ENCODE measurements around the gene MAPK6.

Gene MAPK6

GRCh38 chr15:52112203-52112750, 93.3 kb downstream of the MAPK6 start:
- peaks cover 0 to 64% (median 36%) of the 10 kb centered on the region in 5 donors for H3K4me1 ChIP-seq (ENCODE audit: control insufficient read depth in 5 of 5, insufficient read depth in 5 of 5, low read length in 5 of 5)
- H3K4me3 ChIP-seq (ENCODE audit: low read depth in 1 of 5, low read length in 5 of 5), result peak overlapping the region in 4 of 5 donors; percentile 45 to 56 (median 50)
- H3K9ac ChIP-seq (ENCODE audit: low read length in 5 of 5), result no peak overlapping the region
- H3K9me3 ChIP-seq (ENCODE audit: control insufficient read depth in 5 of 5, low read length in 5 of 5), result no peaks in the 10 kb centered on the region
- peaks cover 0 to 16% (median 5%) of the 10 kb centered on the region in 5 donors for H3K27me3 ChIP-seq (ENCODE audit: control insufficient read depth in 5 of 5, insufficient read depth in 4 of 5, low read length in 5 of 5)
- no peak overlapping the region for H3K27ac ChIP-seq (ENCODE audit: low read depth, low read length)
- H3K36me3 ChIP-seq (ENCODE audit: control insufficient read depth in 5 of 5, insufficient read depth in 5 of 5, low read length in 5 of 5), result no peaks in the 10 kb centered on the region

GRCh38 chr15:52113235-52113634, 94.2 kb downstream of the MAPK6 start:
- Histone ChIP-seq H3K36me3 (ENCODE audit: control insufficient read depth in 5 of 5, insufficient read depth in 5 of 5, low read length in 5 of 5) (no peaks in the 10 kb centered on the region), H3K27me3 (ENCODE audit: control insufficient read depth in 5 of 5, insufficient read depth in 4 of 5, low read length in 5 of 5) (peaks cover 0 to 16% (median 5%) of the 10 kb centered on the region in 5 donors), H3K27ac (ENCODE audit: low read depth, low read length) (peak overlapping the region; percentile 63), H3K4me3 (ENCODE audit: low read depth in 1 of 5, low read length in 5 of 5) (no peak overlapping the region), H3K9ac (ENCODE audit: low read length in 5 of 5) (no peak overlapping the region), H3K9me3 (ENCODE audit: control insufficient read depth in 5 of 5, low read length in 5 of 5) (no peaks in the 10 kb centered on the region), H3K4me1 (ENCODE audit: control insufficient read depth in 5 of 5, insufficient read depth in 5 of 5, low read length in 5 of 5) (peaks cover 0 to 68% (median 45%) of the 10 kb centered on the region in 5 donors)

GRCh38 chr15:52113708-52114107, 94.7 kb downstream of the MAPK6 start:
- H3K9ac ChIP-seq (ENCODE audit: low read length in 5 of 5), result no peak overlapping the region
- H3K36me3 ChIP-seq (ENCODE audit: control insufficient read depth in 5 of 5, insufficient read depth in 5 of 5, low read length in 5 of 5), result no peaks in the 10 kb centered on the region
- H3K4me3 ChIP-seq (ENCODE audit: low read depth in 1 of 5, low read length in 5 of 5), result no peak overlapping the region
- H3K27me3 ChIP-seq (ENCODE audit: control insufficient read depth in 5 of 5, insufficient read depth in 4 of 5, low read length in 5 of 5), result peaks cover 0 to 16% (median 5%) of the 10 kb centered on the region in 5 donors
- peak overlapping the region; percentile 63 for H3K27ac ChIP-seq (ENCODE audit: low read depth, low read length)
- H3K9me3 ChIP-seq (ENCODE audit: control insufficient read depth in 5 of 5, low read length in 5 of 5), result no peaks in the 10 kb centered on the region
- H3K4me1 ChIP-seq (ENCODE audit: control insufficient read depth in 5 of 5, insufficient read depth in 5 of 5, low read length in 5 of 5), result peaks cover 0 to 65% (median 41%) of the 10 kb centered on the region in 5 donors

- Histone ChIP-seq H3K27ac (ENCODE audit: low read depth, low read length) (peak overlapping the region; percentile 63), H3K36me3 (ENCODE audit: control insufficient read depth in 5 of 5, insufficient read depth in 5 of 5, low read length in 5 of 5) (no peaks in the 10 kb centered on the region)
Observed at GRCh38 chr15:52114261-52115055, 95.4 kb downstream of the MAPK6 start.

GRCh38 chr15:52115598-52116427, 96.8 kb downstream of the MAPK6 start:
- peaks cover 0 to 16% (median 5%) of the 10 kb centered on the region in 5 donors for H3K27me3 ChIP-seq (ENCODE audit: control insufficient read depth in 5 of 5, insufficient read depth in 4 of 5, low read length in 5 of 5)
- no peak overlapping the region for H3K4me3 ChIP-seq (ENCODE audit: low read depth in 1 of 5, low read length in 5 of 5)
- H3K9me3 ChIP-seq (ENCODE audit: control insufficient read depth in 5 of 5, low read length in 5 of 5), result no peaks in the 10 kb centered on the region
- peaks cover 3 to 56% (median 38%) of the 10 kb centered on the region in 5 donors for H3K4me1 ChIP-seq (ENCODE audit: control insufficient read depth in 5 of 5, insufficient read depth in 5 of 5, low read length in 5 of 5)
- no peak overlapping the region for H3K9ac ChIP-seq (ENCODE audit: low read length in 5 of 5)
- H3K27ac ChIP-seq (ENCODE audit: low read depth, low read length), result peak overlapping the region; percentile 63
- H3K36me3 ChIP-seq (ENCODE audit: control insufficient read depth in 5 of 5, insufficient read depth in 5 of 5, low read length in 5 of 5), result no peaks in the 10 kb centered on the region

More at GRCh38 chr15:52114261-52115055, 95.4 kb downstream of the MAPK6 start:
- Histone ChIP-seq H3K4me3 (ENCODE audit: low read depth in 1 of 5, low read length in 5 of 5) (no peak overlapping the region), H3K9ac (ENCODE audit: low read length in 5 of 5) (no peak overlapping the region), H3K9me3 (ENCODE audit: control insufficient read depth in 5 of 5, low read length in 5 of 5) (no peaks in the 10 kb centered on the region), H3K27me3 (ENCODE audit: control insufficient read depth in 5 of 5, insufficient read depth in 4 of 5, low read length in 5 of 5) (peaks cover 0 to 16% (median 5%) of the 10 kb centered on the region in 5 donors), H3K4me1 (ENCODE audit: control insufficient read depth in 5 of 5, insufficient read depth in 5 of 5, low read length in 5 of 5) (peaks cover 0 to 58% (median 38%) of the 10 kb centered on the region in 5 donors)

All from subcutaneous abdominal adipose tissue (tissue), 5 donors.